RWPE1 (cell line): ENCODE data around the gene LILRB5.

ENCODE experiments used
- CTCF ChIA-PET: fragments of 350-600 bp; sonication (Branson Sonifier 250); formaldehyde crosslinking; extraction: SDS; loops from one replicate; lab custom pipeline; 2021; lab: Yijun Ruan, JAX
- POLR2A ChIA-PET: fragments of 400-600 bp; formaldehyde crosslinking; extraction: SDS; loops from one replicate; lab custom pipeline; 2020; ENCODE audit warnings: antibody characterized with exemption; ENCODE audit not compliant: low non-redundant PET; lab: Yijun Ruan, JAX
- DNase-seq: peaks from one replicate; pipeline ENCODE4 v3.0.0; 2012; ENCODE audit warnings: low spot score
- H3K27ac ChIP-seq: fragments of 450-650 bp; 2 replicates; pipeline ENCODE4 v1.5.1; 2017
- CTCF ChIP-seq: fragments of 450-650 bp; conservative IDR thresholded peaks from 2 replicates; pipeline ENCODE4 v1.5.1; 2017; ENCODE audit warnings: low read depth, mild to moderate bottlenecking

Gene LILRB5

DNA sequence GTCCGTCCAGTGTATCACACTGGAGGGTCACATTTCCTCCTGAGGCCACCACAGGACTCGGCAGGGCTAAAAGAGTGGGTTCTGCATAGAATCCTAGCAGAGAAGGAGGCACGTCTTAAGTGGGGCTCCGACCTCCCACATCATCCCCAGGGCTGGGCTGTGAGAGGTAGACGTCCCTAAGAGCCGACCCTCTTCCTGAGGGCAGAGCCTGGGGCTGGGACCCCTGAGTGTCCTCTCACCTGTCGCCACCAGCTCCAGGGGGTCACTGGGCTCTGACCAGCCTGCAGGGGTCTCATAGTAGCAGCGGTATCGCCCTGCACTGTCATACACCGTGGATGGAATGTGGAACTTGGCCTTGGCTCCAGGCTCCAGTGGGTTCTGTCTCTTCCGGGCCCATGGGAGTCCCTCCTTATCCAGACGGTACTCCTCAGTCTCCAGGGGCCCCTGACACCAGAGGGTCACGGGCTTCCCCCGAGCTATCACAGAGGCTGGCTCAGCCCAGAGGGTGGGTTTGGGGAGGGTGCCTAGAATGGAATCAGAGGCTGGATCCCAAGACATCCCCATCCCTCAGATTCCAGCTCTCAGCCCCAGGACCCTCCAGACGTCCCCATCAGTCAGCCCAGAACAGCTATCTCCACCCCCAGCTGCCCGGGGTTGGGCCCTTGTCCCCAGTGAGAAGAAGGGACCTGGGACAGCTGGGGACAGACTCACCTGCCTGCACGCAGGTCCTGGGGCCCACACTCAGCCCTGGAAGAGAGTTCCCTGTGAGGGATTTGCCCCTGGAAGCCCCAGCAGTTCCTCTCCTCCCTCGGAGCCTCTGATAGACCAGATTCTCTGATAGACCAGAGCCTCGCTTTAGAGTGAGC is 590 bp downstream of the LILRB5 start:
- no peak overlapping the region for H3K27ac ChIP-seq
- no peak for TF ChIP-seq CTCF
- ChIA-PET CTCF (interaction anchor here (0.7 kb wide), 1 partner anchor 249 kb away, joined by 6 read pairs; no protein-coding TSS in a partner anchor), POLR2A (no interaction called here)
- DNase-seq = no peak

- ChIA-PET CTCF (interaction anchor here (0.6 kb wide), 1 partner anchor 459 kb away, joined by 3 read pairs; no protein-coding TSS in a partner anchor), POLR2A (no interaction called here)
- no peak for DNase-seq
- TF ChIP-seq CTCF = no peak
- H3K27ac ChIP-seq = no peak overlapping the region
Measured at GRCh38 chr19:54255105-54255775, 1.8 kb downstream of the LILRB5 start.

DNA sequence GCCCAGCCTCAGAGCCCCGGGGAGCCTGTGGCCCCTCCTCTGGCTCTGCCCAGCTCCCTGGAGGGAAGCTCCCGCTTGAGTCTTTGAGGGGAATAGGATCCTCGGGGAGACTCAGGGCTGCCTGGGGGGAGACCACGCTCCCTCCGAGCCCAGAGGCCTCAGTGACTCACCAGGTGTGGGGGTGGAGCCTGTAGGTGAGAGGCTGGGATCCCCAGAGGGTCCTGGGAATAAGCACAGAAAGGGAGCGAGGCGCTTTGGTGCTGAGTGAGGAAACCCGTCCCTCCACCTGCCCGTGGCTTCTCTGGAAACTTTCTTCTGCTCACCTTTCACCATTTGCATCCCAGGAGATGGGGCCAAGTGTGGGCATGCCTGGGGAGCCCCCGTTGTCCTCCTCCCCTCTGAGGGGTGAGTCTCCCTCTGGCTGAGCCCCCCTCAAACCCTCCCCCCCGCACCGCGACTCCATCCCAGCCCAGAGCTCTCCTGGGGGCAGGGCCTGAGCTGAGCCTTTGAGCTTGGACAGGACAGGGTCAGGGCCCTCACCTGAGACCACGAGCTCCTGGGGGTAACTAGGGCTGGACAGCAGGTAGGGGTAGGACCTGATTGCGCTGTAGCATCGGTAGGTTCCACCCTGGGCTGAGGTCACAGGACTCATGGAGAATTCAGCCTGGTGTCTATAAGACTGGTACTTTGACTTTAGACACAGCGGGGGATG is 2.7 kb downstream of the LILRB5 start:
- no peak overlapping the region for H3K27ac ChIP-seq
- no peak for DNase-seq
- ChIA-PET CTCF (interaction anchor here (0.6 kb wide), 1 partner anchor 460 kb away, joined by 3 read pairs; no protein-coding TSS in a partner anchor), POLR2A (no interaction called here)
- TF ChIP-seq CTCF = no peak

DNA sequence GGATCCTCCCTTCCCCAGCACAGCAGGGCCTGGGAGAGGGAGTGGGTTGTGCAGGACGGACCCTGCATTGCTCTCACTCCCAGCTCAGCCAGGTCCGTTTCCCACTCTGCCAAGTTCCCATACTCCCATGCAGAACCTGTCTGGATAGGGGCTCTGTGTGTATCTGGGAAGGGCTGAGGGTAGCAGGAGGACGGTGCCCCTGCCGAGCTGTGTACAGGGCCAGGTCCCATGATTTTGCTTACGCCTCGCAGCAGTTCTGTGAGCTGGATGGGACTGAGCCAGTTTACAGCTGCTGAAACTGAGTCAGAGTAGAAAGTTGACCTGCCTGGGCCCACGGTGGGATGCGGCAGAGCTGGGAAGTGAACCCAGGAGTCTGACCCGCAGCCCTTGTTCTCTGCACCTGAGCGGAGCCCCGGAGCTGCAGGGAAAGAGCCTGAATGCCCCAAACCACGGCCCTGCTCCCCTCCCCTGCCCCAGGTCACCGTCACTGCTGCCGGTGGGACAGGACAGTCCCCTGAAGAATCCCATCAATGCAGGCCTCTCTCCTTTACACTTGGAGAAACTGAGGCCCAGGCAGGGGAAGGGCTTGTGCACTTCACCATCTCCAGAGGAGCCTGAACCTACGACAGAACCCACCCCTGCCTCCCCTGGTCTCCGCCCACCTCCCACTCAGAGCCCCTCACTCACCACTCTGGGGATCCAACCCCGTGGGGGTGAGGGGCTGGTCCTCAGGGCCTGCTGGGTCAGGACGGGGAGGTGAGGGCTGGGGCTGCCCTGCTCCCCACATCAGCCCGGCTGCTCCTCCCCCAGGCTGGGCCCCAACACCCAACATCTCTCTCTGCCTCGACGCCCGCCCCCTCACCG is 3.5 kb downstream of the LILRB5 start:
- no peak for DNase-seq
- no peak overlapping the region for H3K27ac ChIP-seq
- no peak for TF ChIP-seq CTCF
- ChIA-PET POLR2A (no interaction called here), CTCF (no interaction called here)

DNA sequence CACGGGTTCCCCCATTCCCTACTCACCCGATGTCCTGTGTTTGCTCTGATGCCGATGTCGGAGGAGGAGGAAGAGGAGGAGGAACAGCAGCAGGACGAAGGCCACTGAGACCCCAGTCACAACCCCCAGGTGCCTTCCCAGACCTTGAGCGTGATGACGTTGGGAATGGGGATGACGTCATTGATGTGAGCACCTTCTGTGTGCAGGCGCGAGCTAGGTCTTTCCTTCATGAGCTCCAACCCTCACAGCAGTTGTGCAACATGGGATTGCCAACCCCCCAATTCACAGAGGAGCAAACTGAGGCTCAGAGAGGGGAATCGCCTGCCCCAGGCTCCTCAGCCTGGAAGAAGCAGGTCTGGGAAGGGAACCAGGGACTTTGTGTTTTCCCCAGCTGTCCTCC is 4.2 kb downstream of the LILRB5 start:
- ChIA-PET POLR2A (no interaction called here), CTCF (no interaction called here)
- no peak for TF ChIP-seq CTCF

GRCh38 chr19:54252243-54252642 is 4.8 kb downstream of the LILRB5 start:
- DNase-seq = no peak
- POLR2A ChIA-PET = no interaction called here
- CTCF ChIA-PET = no interaction called here

More for the DNA sequence above, 4.2 kb downstream of the LILRB5 start:
- no peak for DNase-seq
- H3K27ac ChIP-seq = no peak overlapping the region

More at GRCh38 chr19:54252243-54252642, 4.8 kb downstream of the LILRB5 start:
- no peak overlapping the region for H3K27ac ChIP-seq
- TF ChIP-seq CTCF = no peak
